ENCODE data around the gene ST7. TPM values are rescaled to one million over a fixed set of nuclear protein-coding genes. Genes with fewer than 3 reads are reported as not detected.

The ST7 gene
- total and polyA plus RNA-seq, 7 donors = 5.3 to 37.7 (median 19.0) TPM

GRCh38 chr7:117216010-117216409 lies 262.7 kb downstream of the ST7 start:
- intact Hi-C loops (cut with DNase I) = no loop called here
- TF ChIP-seq EP300 (IDR thresholded peaks at IDR 0.05) (no peak), CTCF (IDR thresholded peaks at IDR 0.05) (no peak), POLR2AphosphoS5 (IDR thresholded peaks at IDR 0.05) (no peak), POLR2A (IDR thresholded peaks at IDR 0.05) (no peak)

GRCh38 chr7:117216436-117217069 lies 263.3 kb downstream of the ST7 start:
- Histone ChIP-seq H3K27me3 (no peaks in the 10 kb centered on the region), H3K9me3 (no peaks in the 10 kb centered on the region), H3K36me3 (peaks cover 0 to 22% (median 0%) of the 10 kb centered on the region in 4 donors), H3K4me1 (no peaks in the 10 kb centered on the region), H3K27ac (no peak overlapping the region), H3K4me3 (no peak overlapping the region)
- 89 to 93% methylated on average over 5 of the region's 5 CpGs for WGBS, 2 donors
- TF ChIP-seq EP300 (IDR thresholded peaks at IDR 0.05) (no peak), POLR2AphosphoS5 (IDR thresholded peaks at IDR 0.05) (no peak), POLR2A (IDR thresholded peaks at IDR 0.05) (no peak), CTCF (IDR thresholded peaks at IDR 0.05) (no peak)
- no peak for DNase-seq
- intact Hi-C loops (cut with DNase I) = no loop called here

More at GRCh38 chr7:117216010-117216409, 262.7 kb downstream of the ST7 start:
- 93 to 95% methylated on average over 1 of the region's 1 CpG for WGBS, 2 donors
- Histone ChIP-seq H3K9me3 (no peaks in the 10 kb centered on the region), H3K27me3 (no peaks in the 10 kb centered on the region), H3K27ac (no peak overlapping the region), H3K4me1 (no peaks in the 10 kb centered on the region), H3K36me3 (peaks cover 0 to 23% (median 1%) of the 10 kb centered on the region in 4 donors), H3K4me3 (no peak overlapping the region)
- DNase-seq = no peak

- Histone ChIP-seq H3K9me3 (no peaks in the 10 kb centered on the region), H3K36me3 (peaks cover 0 to 30% (median 0%) of the 10 kb centered on the region in 4 donors), H3K4me3 (no peak overlapping the region), H3K27me3 (no peaks in the 10 kb centered on the region), H3K27ac (no peak overlapping the region), H3K4me1 (no peaks in the 10 kb centered on the region)
- intact Hi-C loops (cut with DNase I) = no loop called here
- no peak for DNase-seq
- TF ChIP-seq POLR2A (IDR thresholded peaks at IDR 0.05) (no peak), CTCF (IDR thresholded peaks at IDR 0.05) (no peak), POLR2AphosphoS5 (IDR thresholded peaks at IDR 0.05) (no peak), EP300 (IDR thresholded peaks at IDR 0.05) (no peak)
- 85 to 88% methylated on average over 6 of the region's 6 CpGs for WGBS, 2 donors
These were observed 264.1 kb downstream of the ST7 start for GRCh38 chr7:117217106-117218035.

GRCh38 chr7:117218700-117219099 lies 265.4 kb downstream of the ST7 start:
- no peak for TF ChIP-seq POLR2A (IDR thresholded peaks at IDR 0.05)
- TF ChIP-seq POLR2AphosphoS5 (IDR thresholded peaks at IDR 0.05) = no peak
- no peak for TF ChIP-seq CTCF (IDR thresholded peaks at IDR 0.05)
- no peak for TF ChIP-seq EP300 (IDR thresholded peaks at IDR 0.05)
- no peak overlapping the region for H3K27ac ChIP-seq
- H3K9me3 ChIP-seq = no peaks in the 10 kb centered on the region
- H3K4me1 ChIP-seq = no peaks in the 10 kb centered on the region
- peaks cover 0 to 39% (median 4%) of the 10 kb centered on the region in 4 donors for H3K36me3 ChIP-seq
- DNase-seq = no peak
- 76 to 81% methylated on average over 4 of the region's 4 CpGs for WGBS, 2 donors
- H3K4me3 ChIP-seq = no peak overlapping the region
- intact Hi-C loops (cut with DNase I) = no loop called here
- no peaks in the 10 kb centered on the region for H3K27me3 ChIP-seq

Data from sigmoid colon (tissue), 7 donors.